ENCODE results near the gene OPN1MW. TPM values are rescaled to one million over a fixed set of nuclear protein-coding genes. Genes with fewer than 3 reads are reported as not detected.
"Not testable (repeated sequence)": the region's sequence is repeated elsewhere in the genome, so short reads cannot be mapped to it uniquely, and the experiment has no call there.

The OPN1MW gene
- total and polyA plus RNA-seq, 2 donors (not counting 3 experiments of a cell fraction or from before 2014, with no cell fraction given) = not detected

DNA sequence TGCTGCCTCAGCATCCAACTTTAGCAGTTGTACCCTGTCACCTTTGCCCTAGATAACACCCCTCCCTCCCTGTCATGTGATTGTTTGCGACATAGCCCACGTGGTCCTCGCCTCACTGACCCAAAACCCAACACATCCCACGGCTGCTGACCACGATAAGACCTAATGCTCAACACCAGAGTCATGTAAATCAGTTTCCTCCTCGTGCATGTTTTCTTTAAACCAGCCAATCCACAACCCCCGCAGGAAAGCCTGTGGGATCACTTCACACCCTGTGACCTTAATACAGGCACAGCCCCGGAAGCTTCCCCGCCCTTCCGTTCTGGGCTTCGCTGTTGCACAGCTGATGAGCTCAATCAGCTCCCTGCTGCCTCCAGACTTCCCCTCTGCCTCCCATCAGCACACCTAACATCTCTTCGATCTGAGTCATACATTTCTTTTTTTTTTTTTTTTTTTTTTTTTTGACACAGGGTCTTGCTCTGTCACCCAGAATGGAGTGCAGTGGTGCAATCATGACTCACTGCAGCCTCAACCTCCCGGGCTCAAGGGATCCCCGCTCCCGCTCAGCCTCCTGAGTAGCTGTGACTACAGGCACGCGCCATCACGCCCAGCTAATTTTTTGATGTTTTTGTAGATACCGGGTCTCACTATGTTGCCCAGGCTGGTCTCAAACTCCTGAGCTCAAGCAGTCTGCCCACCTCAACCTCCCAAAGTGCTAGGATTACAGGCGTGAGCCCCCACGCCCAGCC, 27.4 kb downstream of the OPN1MW start:
- FAIRE-seq; H3K27me3 ChIP-seq (ENCODE audit: control insufficient read depth in 2 of 2, insufficient read depth in 2 of 2, low read length in 2 of 2); H3K4me3 ChIP-seq (replicated peaks in 1 of 3; ENCODE audit: insufficient read depth in 1 of 3, low read depth in 1 of 3, low read length in 3 of 3); H2AFZ ChIP-seq (ENCODE audit: low read depth, low read length); dilution Hi-C loops (cut with MboI; ENCODE audit: extremely low pct_ligation_motif_present, low sequenced_read_pairs); H3K79me2 ChIP-seq (ENCODE audit: control insufficient read depth, insufficient read depth, low read length); H3K27ac ChIP-seq (ENCODE audit: insufficient read depth, low read depth, low read length); POLR2A ChIA-PET; H3K4me2 ChIP-seq (ENCODE audit: insufficient read depth, low read length); BruUV-seq (replicated peaks); H3K36me3 ChIP-seq (ENCODE audit: control insufficient read depth in 2 of 2, extremely low read depth in 1 of 2, insufficient read depth in 2 of 2, low read length in 2 of 2); H4K20me1 ChIP-seq (replicated peaks; ENCODE audit: control insufficient read depth, extremely low read depth, insufficient read depth, low read length); DNase-seq (ENCODE audit: low read depth, low spot score); CTCF ChIA-PET; H3K4me1 ChIP-seq (ENCODE audit: control insufficient read depth, extremely low read depth, insufficient read depth, low read length); H3K9ac ChIP-seq (replicated peaks; ENCODE audit: extremely low read depth, insufficient read depth, low read length); H3K9me1 ChIP-seq (replicated peaks; ENCODE audit: control insufficient read depth, extremely low read depth, insufficient read depth, low read length); intact Hi-C loops (cut with micrococcal nuclease); H3K9me3 ChIP-seq (replicated peaks; ENCODE audit: control insufficient read depth, insufficient read depth, low read length): not testable (repeated sequence)

DNA sequence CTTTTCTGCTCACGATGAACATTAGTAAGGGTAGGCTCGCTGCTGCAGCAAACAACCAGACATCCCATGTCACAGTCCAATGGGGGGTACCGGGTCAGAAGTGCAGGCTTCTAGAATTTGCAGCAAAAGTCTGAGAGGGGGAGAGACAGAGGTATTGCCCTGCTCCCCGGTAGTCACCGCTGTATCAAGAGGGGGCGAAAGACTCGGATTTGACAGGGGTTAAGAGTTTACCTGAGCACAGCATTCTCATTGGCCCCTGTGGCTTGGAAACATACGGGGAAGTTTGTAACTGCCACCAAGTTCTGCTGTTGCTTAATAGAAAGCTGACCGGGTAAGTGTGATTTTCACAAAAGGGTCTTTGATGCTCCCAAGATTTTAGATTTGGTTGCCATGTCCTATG, 28.7 kb downstream of the OPN1MW start:
- FAIRE-seq; H3K9me1 ChIP-seq (replicated peaks; ENCODE audit: control insufficient read depth, extremely low read depth, insufficient read depth, low read length); H3K27me3 ChIP-seq (ENCODE audit: control insufficient read depth in 2 of 2, insufficient read depth in 2 of 2, low read length in 2 of 2); intact Hi-C loops (cut with micrococcal nuclease); H3K4me1 ChIP-seq (ENCODE audit: control insufficient read depth, extremely low read depth, insufficient read depth, low read length); H4K20me1 ChIP-seq (replicated peaks; ENCODE audit: control insufficient read depth, extremely low read depth, insufficient read depth, low read length); H2AFZ ChIP-seq (ENCODE audit: low read depth, low read length); H3K36me3 ChIP-seq (ENCODE audit: control insufficient read depth in 2 of 2, extremely low read depth in 1 of 2, insufficient read depth in 2 of 2, low read length in 2 of 2); H3K9ac ChIP-seq (replicated peaks; ENCODE audit: extremely low read depth, insufficient read depth, low read length); H3K27ac ChIP-seq (ENCODE audit: insufficient read depth, low read depth, low read length); POLR2A ChIA-PET; H3K79me2 ChIP-seq (ENCODE audit: control insufficient read depth, insufficient read depth, low read length); dilution Hi-C loops (cut with MboI; ENCODE audit: extremely low pct_ligation_motif_present, low sequenced_read_pairs); H3K4me2 ChIP-seq (ENCODE audit: insufficient read depth, low read length); H3K9me3 ChIP-seq (replicated peaks; ENCODE audit: control insufficient read depth, insufficient read depth, low read length); CTCF ChIA-PET; H3K4me3 ChIP-seq (replicated peaks in 1 of 3; ENCODE audit: insufficient read depth in 1 of 3, low read depth in 1 of 3, low read length in 3 of 3); DNase-seq (ENCODE audit: low read depth, low spot score); BruUV-seq (replicated peaks): not testable (repeated sequence)

DNA sequence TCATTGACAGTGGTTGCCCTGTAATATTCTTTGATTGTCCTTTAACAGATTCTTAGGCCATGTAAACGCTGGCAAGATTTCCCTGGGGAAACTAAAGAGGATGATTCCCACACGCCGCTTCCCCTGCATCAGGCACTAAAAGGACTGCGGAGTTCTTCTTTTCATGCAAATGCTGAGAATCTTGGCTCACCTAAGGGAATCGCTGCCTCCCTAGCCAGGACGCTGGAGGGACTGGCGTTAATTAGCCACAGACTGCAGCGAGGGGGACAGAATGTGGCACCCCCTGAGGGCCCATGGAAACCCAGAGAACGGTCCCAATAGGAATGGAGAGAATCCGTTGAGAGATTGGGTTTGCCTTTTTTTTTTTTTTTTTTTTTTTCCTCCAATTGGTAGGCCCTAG, 29.1 kb downstream of the OPN1MW start:
- CTCF ChIA-PET; intact Hi-C loops (cut with micrococcal nuclease); H3K4me3 ChIP-seq (replicated peaks in 1 of 3; ENCODE audit: insufficient read depth in 1 of 3, low read depth in 1 of 3, low read length in 3 of 3); H3K79me2 ChIP-seq (ENCODE audit: control insufficient read depth, insufficient read depth, low read length); H3K9me3 ChIP-seq (replicated peaks; ENCODE audit: control insufficient read depth, insufficient read depth, low read length); H3K27ac ChIP-seq (ENCODE audit: insufficient read depth, low read depth, low read length); H2AFZ ChIP-seq (ENCODE audit: low read depth, low read length); POLR2A ChIA-PET; H3K36me3 ChIP-seq (ENCODE audit: control insufficient read depth in 2 of 2, extremely low read depth in 1 of 2, insufficient read depth in 2 of 2, low read length in 2 of 2); H4K20me1 ChIP-seq (replicated peaks; ENCODE audit: control insufficient read depth, extremely low read depth, insufficient read depth, low read length); BruUV-seq (replicated peaks); H3K9ac ChIP-seq (replicated peaks; ENCODE audit: extremely low read depth, insufficient read depth, low read length); FAIRE-seq; H3K9me1 ChIP-seq (replicated peaks; ENCODE audit: control insufficient read depth, extremely low read depth, insufficient read depth, low read length); dilution Hi-C loops (cut with MboI; ENCODE audit: extremely low pct_ligation_motif_present, low sequenced_read_pairs); H3K4me2 ChIP-seq (ENCODE audit: insufficient read depth, low read length); DNase-seq (ENCODE audit: low read depth, low spot score); H3K27me3 ChIP-seq (ENCODE audit: control insufficient read depth in 2 of 2, insufficient read depth in 2 of 2, low read length in 2 of 2); H3K4me1 ChIP-seq (ENCODE audit: control insufficient read depth, extremely low read depth, insufficient read depth, low read length): not testable (repeated sequence)

DNA sequence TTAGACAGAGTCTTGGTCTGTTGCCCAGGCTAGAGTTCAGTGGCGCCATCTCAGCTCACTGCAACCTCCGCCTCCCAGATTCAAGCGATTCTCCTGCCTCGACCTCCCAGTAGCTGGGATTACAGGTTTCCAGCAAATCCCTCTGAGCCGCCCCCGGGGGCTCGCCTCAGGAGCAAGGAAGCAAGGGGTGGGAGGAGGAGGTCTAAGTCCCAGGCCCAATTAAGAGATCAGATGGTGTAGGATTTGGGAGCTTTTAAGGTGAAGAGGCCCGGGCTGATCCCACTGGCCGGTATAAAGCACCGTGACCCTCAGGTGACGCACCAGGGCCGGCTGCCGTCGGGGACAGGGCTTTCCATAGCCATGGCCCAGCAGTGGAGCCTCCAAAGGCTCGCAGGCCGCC, 37.1 kb downstream of the OPN1MW start, which contains the start of gene OPN1MW2:
TSS of gene OPN1MW2 (plus strand) at position 301 of the 400 bp plus-strand sequence. CDS start at position 361, 60 bp downstream.
- H3K9me1 ChIP-seq (replicated peaks; ENCODE audit: control insufficient read depth, extremely low read depth, insufficient read depth, low read length); CTCF ChIA-PET; H3K27ac ChIP-seq (ENCODE audit: insufficient read depth, low read depth, low read length); DNase-seq (ENCODE audit: low read depth, low spot score); H3K79me2 ChIP-seq (ENCODE audit: control insufficient read depth, insufficient read depth, low read length); H3K4me2 ChIP-seq (ENCODE audit: insufficient read depth, low read length); BruUV-seq (replicated peaks); H3K9ac ChIP-seq (replicated peaks; ENCODE audit: extremely low read depth, insufficient read depth, low read length); dilution Hi-C loops (cut with MboI; ENCODE audit: extremely low pct_ligation_motif_present, low sequenced_read_pairs); H3K27me3 ChIP-seq (ENCODE audit: control insufficient read depth in 2 of 2, insufficient read depth in 2 of 2, low read length in 2 of 2); H3K4me1 ChIP-seq (ENCODE audit: control insufficient read depth, extremely low read depth, insufficient read depth, low read length); H4K20me1 ChIP-seq (replicated peaks; ENCODE audit: control insufficient read depth, extremely low read depth, insufficient read depth, low read length); H3K4me3 ChIP-seq (replicated peaks in 1 of 3; ENCODE audit: insufficient read depth in 1 of 3, low read depth in 1 of 3, low read length in 3 of 3); H3K9me3 ChIP-seq (replicated peaks; ENCODE audit: control insufficient read depth, insufficient read depth, low read length); H2AFZ ChIP-seq (ENCODE audit: low read depth, low read length); intact Hi-C loops (cut with micrococcal nuclease); H3K36me3 ChIP-seq (ENCODE audit: control insufficient read depth in 2 of 2, extremely low read depth in 1 of 2, insufficient read depth in 2 of 2, low read length in 2 of 2); POLR2A ChIA-PET; FAIRE-seq: not testable (repeated sequence)

Measured in endothelial cell of umbilical vein (primary cell).